ENCODE results near the gene RPH3AL. TPM values are rescaled to one million over a fixed set of nuclear protein-coding genes. Genes with fewer than 3 reads are reported as not detected.
"Not testable (repeated sequence)": the region's sequence is repeated elsewhere in the genome, so short reads cannot be mapped to it uniquely, and the experiment has no call there.

RPH3AL gene
- total RNA-seq, 2 donors from 2014 or later = 11.7 to 17.8 TPM

DNA sequence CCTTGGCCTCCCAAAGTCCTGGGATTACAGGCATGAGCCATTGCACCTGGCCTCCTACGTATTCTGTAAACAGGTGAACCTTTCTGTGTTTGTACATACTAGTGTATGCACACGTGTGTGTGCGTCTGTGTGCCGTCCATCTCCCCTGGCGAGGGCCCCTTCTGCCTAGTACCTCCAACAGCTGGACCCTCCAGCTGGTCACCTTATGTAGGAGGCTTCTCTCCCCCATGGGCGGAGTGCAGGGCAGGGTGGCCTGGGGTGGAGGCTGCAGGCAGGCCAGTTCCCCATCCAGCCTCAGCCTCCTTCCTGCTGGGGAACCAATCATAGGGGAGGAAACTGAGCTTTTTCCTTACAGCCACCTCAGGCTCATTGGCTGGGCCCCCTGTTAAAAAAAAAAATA lies 146.8 kb downstream of the RPH3AL start:
- H3K27me3 ChIP-seq (replicated peaks; ENCODE audit: insufficient read depth) = no peaks in the 10 kb centered on the region
- H3K9me3 ChIP-seq = no peaks in the 10 kb centered on the region
- H3K27ac ChIP-seq = no peak overlapping the region
- intact Hi-C loops (cut with DNase I) = no loop called here
- no peaks in the 10 kb centered on the region for H3K36me3 ChIP-seq
- H3K4me1 ChIP-seq (replicated peaks) = no peaks in the 10 kb centered on the region
- no peak for DNase-seq (ENCODE audit: low spot score)
- 90% methylated on average over 6 of the region's 6 CpGs for WGBS
- H3K4me3 ChIP-seq = no peak overlapping the region
- TF ChIP-seq POLR2A (IDR thresholded peaks at IDR 0.05) = no peak
- TF ChIP-seq POLR2AphosphoS5 (IDR thresholded peaks at IDR 0.05) = no peak
- no peak for TF ChIP-seq CTCF (IDR thresholded peaks at IDR 0.05)

- Histone ChIP-seq H3K9me3 (no peaks in the 10 kb centered on the region), H3K4me1 (replicated peaks) (no peaks in the 10 kb centered on the region), H3K27me3 (replicated peaks; ENCODE audit: insufficient read depth) (no peaks in the 10 kb centered on the region), H3K27ac (no peak overlapping the region), H3K4me3 (no peak overlapping the region), H3K36me3 (no peaks in the 10 kb centered on the region)
- WGBS = 21% methylated on average over 10 of the region's 10 CpGs
- intact Hi-C loops (cut with DNase I) = no loop called here
- DNase-seq (ENCODE audit: low spot score) = no peak
- TF ChIP-seq CTCF (IDR thresholded peaks at IDR 0.05) (no peak), POLR2AphosphoS5 (IDR thresholded peaks at IDR 0.05) (no peak), POLR2A (IDR thresholded peaks at IDR 0.05) (no peak)
These were observed 147.4 kb downstream of the RPH3AL start for GRCh38 chr17:205148-205669.

DNA sequence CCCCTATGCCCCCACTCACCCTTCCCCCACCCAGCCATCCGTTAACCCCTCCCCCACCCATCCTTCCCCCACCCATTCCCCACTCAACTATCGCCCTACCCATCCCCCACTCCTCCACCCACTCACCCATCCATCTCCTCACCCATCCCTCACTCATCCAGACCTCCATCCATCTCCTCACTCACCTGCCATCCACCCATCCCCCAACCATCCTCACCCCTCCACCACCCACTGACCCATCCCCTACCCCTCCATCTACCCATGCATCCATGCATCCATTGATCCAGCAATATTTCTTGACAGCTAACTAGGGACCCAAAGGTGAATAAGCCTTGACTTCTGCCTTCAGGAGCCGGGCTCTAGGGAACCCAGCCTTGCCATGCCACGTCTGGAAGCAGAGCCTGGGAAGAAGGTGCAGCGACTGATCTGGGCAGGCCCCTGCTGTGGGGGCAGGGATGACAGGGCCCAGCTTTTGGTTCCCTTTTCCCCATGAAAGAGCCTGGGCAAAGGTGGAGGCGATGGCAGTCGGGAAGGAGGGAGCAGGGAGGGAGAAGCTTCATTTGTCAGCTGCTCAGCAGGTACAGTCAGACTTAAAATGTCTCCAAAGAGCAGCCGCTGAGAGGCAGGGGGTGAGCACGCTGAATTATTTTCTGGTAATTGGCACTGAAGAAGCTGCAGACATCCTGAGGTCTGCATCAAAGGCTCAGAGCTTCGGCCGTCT lies 148.0 kb downstream of the RPH3AL start:
- Histone ChIP-seq H3K27ac (no peak overlapping the region), H3K27me3 (replicated peaks; ENCODE audit: insufficient read depth) (no peaks in the 10 kb centered on the region), H3K4me3 (no peak overlapping the region), H3K9me3 (no peaks in the 10 kb centered on the region), H3K36me3 (no peaks in the 10 kb centered on the region), H3K4me1 (replicated peaks) (no peaks in the 10 kb centered on the region)
- intact Hi-C loops (cut with DNase I) = no loop called here
- DNase-seq (ENCODE audit: low spot score) = no peak
- WGBS = 43% methylated on average over 11 of the region's 11 CpGs
- TF ChIP-seq POLR2AphosphoS5 (IDR thresholded peaks at IDR 0.05) (no peak), POLR2A (IDR thresholded peaks at IDR 0.05) (no peak), CTCF (IDR thresholded peaks at IDR 0.05) (no peak)

DNA sequence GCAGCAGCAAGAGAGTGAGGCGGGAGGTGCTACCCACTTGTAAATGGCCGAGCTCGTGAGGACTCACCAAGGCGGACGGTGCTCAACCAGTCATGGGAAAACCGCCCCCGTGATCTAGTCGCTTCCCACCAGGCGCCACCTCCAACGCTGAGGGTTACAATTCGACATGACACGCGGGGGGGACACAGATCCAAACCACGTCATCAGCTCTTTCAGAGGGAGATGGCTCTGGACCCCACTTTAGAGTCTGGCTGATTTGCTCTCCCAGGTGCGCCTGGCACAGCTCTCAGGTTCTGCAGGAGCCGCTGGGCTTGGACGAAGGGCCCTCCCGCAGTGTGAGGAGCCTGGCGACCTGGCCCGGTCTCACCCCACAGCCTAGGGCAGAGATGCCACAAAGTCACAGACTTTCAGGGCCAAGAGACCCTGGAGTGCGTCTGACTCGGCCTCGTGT lies 150.1 kb downstream of the RPH3AL start:
- 76% methylated on average over 23 of the region's 23 CpGs for WGBS
- H3K4me1 ChIP-seq (replicated peaks) = no peaks in the 10 kb centered on the region
- no peaks in the 10 kb centered on the region for H3K27me3 ChIP-seq (replicated peaks; ENCODE audit: insufficient read depth)

DNA sequence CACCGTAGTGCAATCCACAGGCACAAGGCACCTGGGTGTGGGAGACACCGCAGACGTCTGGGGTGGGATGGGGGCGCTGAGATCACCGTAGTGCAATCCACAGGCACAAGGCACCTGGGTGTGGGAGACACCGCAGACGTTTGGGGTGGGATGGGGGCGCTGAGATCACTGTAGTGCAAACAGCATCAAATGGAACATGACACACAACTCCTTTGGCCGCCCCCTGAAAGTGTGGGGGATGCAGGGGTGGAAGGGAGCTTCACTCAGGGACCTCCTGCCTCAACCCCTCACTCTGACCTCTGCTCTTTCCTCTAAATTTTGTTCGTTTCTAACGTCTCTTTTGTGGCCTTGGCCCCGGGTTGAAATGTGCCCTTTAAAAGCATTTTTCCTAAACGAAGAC lies 150.9 kb downstream of the RPH3AL start:
- H3K36me3 ChIP-seq; H3K27me3 ChIP-seq (replicated peaks; ENCODE audit: insufficient read depth); H3K4me3 ChIP-seq; intact Hi-C loops (cut with DNase I); DNase-seq (ENCODE audit: low spot score); H3K9me3 ChIP-seq; H3K4me1 ChIP-seq (replicated peaks); H3K27ac ChIP-seq: not testable (repeated sequence)
- 60% methylated on average over 10 of the region's 13 CpGs for WGBS

More for the DNA sequence above, 150.1 kb downstream of the RPH3AL start:
- intact Hi-C loops (cut with DNase I) = no loop called here
- Histone ChIP-seq H3K9me3 (no peaks in the 10 kb centered on the region), H3K27ac (no peak overlapping the region), H3K36me3 (no peaks in the 10 kb centered on the region), H3K4me3 (no peak overlapping the region)
- DNase-seq (ENCODE audit: low spot score) = no peak
- TF ChIP-seq CTCF (IDR thresholded peaks at IDR 0.05) (no peak), POLR2AphosphoS5 (IDR thresholded peaks at IDR 0.05) (no peak), POLR2A (IDR thresholded peaks at IDR 0.05) (no peak)

GRCh38 chr17:201257-201656 lies 151.3 kb downstream of the RPH3AL start:
- H3K9me3 ChIP-seq; H3K27ac ChIP-seq; H3K36me3 ChIP-seq; intact Hi-C loops (cut with DNase I); H3K4me3 ChIP-seq; H3K27me3 ChIP-seq (replicated peaks; ENCODE audit: insufficient read depth); H3K4me1 ChIP-seq (replicated peaks); DNase-seq (ENCODE audit: low spot score): not testable (repeated sequence)
- WGBS = 88% methylated on average over 13 of the region's 16 CpGs

Data from prostate gland (tissue), 2 donors.